GM12872 (cell line): Measurements from ENCODE around the gene PRR5.

Source experiments
- TF ChIP-seq, protein P1 (sequence below): IDR thresholded peaks from 3 replicates; pipeline ENCODE4 v1.5.1; 2011; ENCODE audit warnings: low read depth, mild to moderate bottlenecking, low read length, moderate library complexity; ENCODE audit not compliant: insufficient read depth

Gene PRR5

DNA sequence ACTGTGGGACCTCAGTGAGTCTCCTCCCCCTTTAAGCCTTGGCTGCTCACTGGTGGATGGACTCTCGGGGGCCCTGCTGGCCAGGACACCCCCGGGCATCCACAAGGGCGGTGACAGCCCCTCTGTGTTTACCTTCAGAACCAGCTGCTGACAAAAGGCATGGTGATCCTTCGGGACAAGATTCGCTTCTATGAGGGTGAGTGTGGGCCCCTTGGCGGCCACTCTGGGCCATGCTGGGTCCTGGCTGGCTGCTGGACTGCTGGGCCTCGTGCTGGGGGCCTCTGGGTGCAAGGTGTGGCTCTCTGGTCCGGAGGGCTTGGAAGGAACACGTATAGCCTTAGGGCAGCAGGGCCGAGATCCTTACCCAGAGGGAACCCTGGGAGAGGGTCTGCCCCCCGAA lies 24.4 kb downstream of the PRR5 start:
- TF ChIP-seq, protein P1, sequence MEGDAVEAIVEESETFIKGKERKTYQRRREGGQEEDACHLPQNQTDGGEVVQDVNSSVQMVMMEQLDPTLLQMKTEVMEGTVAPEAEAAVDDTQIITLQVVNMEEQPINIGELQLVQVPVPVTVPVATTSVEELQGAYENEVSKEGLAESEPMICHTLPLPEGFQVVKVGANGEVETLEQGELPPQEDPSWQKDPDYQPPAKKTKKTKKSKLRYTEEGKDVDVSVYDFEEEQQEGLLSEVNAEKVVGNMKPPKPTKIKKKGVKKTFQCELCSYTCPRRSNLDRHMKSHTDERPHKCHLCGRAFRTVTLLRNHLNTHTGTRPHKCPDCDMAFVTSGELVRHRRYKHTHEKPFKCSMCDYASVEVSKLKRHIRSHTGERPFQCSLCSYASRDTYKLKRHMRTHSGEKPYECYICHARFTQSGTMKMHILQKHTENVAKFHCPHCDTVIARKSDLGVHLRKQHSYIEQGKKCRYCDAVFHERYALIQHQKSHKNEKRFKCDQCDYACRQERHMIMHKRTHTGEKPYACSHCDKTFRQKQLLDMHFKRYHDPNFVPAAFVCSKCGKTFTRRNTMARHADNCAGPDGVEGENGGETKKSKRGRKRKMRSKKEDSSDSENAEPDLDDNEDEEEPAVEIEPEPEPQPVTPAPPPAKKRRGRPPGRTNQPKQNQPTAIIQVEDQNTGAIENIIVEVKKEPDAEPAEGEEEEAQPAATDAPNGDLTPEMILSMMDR, result no peak

DNA sequence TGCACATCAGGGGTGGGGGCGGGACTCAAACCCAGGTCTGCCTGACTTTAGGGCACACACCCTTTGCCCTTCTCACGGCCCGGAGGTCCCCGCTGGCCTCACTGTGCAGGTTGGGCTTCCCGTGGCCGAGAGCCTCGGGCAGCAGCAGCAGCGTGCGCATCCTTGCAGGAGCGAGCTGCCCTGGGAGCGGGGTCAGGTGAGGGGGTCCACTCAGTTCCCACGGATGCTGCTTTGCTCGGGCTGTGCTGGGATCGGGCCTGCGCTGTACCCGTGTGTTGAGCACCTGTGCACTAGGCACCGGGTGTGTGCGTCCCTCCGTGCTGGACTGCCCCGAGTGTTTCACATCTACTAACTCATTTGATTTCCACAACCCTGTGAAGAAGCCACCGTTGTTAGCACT lies 25.1 kb downstream of the PRR5 start:
- TF ChIP-seq, protein P1, result no peak

DNA sequence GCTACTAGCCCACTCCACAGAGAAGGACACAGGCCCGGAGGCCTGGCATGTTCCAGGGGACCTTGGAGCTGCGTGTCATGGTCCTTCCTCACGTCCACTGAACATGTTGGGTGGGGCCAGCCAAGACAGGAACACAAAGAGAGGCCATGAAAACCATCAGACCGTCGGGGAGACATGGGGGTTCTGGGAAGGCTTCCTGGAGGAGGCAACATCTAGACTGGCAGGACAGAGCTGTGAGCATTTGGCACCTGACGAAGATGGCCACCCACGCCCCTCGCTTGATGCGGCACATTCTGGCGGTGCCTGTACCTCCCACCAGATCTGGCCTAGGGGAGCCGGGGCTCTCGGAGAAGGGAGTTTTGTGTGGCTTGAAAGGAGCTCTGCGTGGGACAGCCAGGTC lies 25.7 kb downstream of the PRR5 start:
- TF ChIP-seq, protein P1, result no peak

DNA sequence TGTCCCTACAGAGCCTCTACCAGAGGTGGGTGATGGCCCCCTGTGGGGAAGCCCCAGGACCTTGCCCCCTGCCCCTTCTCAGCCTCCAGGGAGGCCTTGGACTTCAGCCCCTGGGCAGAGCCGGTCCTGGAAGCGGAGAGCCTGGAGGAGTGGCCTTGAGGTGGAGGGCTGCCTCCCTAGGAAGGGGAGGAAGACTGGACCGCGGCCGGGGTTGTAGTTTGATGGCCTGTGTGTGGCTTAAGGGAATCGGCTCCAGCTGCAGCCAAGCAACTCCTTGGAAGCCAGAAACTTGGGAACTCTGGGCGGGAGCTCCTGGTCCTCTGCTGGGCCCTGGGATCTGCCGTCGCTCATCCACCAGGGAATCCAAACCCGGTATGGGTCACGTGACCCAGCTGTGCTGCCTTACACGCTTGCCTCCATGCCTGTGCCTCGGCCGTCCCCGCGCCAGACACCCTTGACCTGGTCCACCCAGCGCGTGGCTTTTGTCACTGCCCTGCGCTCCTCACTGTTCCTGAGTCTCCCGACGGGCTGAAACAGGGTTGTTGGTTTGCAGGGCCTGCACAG lies 26.8 kb downstream of the PRR5 start:
- TF ChIP-seq, protein P1, result no peak

DNA sequence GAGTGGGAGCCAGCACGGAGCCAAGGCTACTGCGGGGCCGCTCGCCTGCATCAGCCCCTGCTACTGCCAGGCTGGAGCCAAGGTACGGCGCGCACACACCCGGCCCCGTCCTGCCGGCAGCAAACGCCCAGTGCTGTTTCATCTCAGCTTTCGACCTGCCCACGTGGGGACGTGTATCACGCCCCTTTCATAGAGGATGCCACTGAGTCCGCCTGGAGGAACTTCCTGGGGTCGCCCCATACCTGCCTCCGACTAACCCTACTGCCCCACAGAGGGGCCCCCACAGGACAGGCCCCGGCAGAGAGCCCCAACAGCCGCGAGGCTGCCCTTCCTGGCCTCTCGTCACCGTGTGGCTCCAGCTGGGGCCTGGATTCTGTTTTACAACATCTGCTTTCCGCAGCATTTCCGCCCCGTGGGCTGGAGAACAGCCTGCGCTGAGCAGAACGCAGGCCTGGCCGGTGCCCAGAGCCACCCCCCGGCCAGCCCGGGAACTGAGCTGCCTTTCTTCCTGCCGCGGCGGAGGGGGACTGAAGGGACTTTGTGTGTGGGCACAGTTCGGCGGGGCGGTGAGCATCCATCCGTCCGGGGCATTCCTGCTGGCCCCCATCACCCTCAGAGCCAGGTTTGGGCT lies 27.5 kb downstream of the PRR5 start:
- TF ChIP-seq, protein P1, result no peak

DNA sequence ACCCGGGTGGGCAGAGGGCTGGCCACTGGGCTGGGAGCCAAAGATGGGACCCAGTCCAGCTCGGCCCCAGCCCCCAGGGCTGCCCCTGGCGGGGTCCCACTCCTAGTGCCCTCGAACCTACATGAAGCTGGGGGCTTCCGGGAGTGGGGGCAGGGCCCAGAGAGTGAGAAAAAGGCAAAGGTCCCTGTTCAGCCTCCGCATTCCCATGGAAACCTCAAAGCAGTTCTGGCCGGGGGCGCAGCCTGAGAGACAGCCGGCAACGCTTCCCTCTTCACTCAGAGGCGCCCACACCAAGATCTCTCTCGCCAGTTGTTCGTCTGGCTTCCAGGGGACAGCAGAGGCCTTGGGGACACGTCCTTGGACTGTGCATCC lies 28.0 kb downstream of the PRR5 start:
- TF ChIP-seq, protein P1, result no peak

DNA sequence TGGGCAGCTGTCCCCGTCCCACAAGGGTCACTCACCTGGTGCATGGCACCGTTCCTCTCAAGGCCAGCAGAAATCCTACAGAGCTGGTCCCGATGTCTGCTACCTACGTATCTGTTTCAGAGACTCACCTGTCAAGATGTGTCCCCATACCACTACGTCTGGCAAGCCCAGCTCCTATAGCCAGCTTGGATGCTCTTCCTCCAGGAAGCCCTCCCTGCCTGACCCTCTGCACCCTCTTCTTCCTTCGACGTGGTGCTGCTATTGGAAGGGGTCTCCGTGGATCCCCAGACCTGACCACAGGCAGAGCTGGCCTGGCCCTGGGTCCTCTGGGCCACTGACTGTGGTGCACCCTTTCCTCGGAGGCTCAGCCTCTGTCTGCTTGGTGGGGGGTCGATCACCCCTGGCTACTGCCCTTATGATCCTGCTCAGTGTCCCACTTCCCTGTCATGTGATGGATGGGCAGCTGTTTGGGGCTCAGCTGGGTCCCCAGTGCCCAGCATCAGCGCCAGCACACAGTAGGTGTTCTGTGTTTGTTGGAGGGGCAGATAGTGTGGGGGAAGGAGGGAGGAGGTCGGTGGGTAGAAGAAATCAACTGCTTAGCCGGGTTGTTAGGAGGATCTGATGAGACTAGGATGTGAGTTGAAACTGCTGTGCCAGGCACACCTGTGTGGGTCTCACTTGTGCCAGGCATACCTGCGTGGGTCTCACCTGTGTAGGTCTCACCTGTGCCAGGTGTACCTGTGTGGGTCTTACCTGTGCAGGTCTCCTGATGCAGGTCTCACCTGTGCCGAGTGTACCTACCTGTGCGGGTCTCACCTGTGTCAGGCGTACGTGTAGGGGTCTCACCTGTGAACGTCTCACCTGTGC lies 28.7 kb downstream of the PRR5 start:
- TF ChIP-seq, protein P1, result no peak
